HPDE6-E6E7 (cell line): Measurements from ENCODE around the gene MYO9B.
"Not testable (repeated sequence)": the region's sequence is repeated elsewhere in the genome, so short reads cannot be mapped to it uniquely, and the experiment has no call there.

Source experiments
- DNase-seq: peaks from one replicate; pipeline ENCODE4 v3.0.0; 2011; ENCODE audit warnings: missing footprints; ENCODE audit errors: extremely low spot score

Gene MYO9B

GRCh38 chr19:17114414-17114831 lies 38.8 kb downstream of the MYO9B start:
- DNase-seq, result no peak

- no peak for DNase-seq
These were observed 41.6 kb downstream of the MYO9B start for GRCh38 chr19:17116996-17117702.

- no peak for DNase-seq
These were observed 43.4 kb downstream of the MYO9B start for GRCh38 chr19:17118957-17119356.

- no peak for DNase-seq
These were observed 46.2 kb downstream of the MYO9B start for GRCh38 chr19:17121736-17122293.

- DNase-seq, result no peak
These were observed 47.5 kb downstream of the MYO9B start for GRCh38 chr19:17123041-17123440.

GRCh38 chr19:17124025-17124424 lies 48.4 kb downstream of the MYO9B start:
- DNase-seq, result no peak

- no peak for DNase-seq
These were observed 49.6 kb downstream of the MYO9B start for GRCh38 chr19:17125062-17125727.

- DNase-seq, result no peak
These were observed 50.4 kb downstream of the MYO9B start for GRCh38 chr19:17125728-17126677.

- DNase-seq, result no peak
These were observed 52.1 kb downstream of the MYO9B start for GRCh38 chr19:17127671-17128070.

- DNase-seq, result no peak
These were observed 52.8 kb downstream of the MYO9B start for GRCh38 chr19:17128403-17128802.

GRCh38 chr19:17128820-17129219 lies 53.2 kb downstream of the MYO9B start:
- DNase-seq, result no peak

- DNase-seq, result peak; percentile 31
These were observed 53.8 kb downstream of the MYO9B start for GRCh38 chr19:17129377-17129776.

GRCh38 chr19:17135001-17135853 lies 59.6 kb downstream of the MYO9B start:
- peak; percentile 61 for DNase-seq

GRCh38 chr19:17136021-17136420 lies 60.4 kb downstream of the MYO9B start:
- DNase-seq, result no peak

- no peak for DNase-seq
These were observed 61.0 kb downstream of the MYO9B start for GRCh38 chr19:17136617-17137016.

- no peak for DNase-seq
These were observed 61.8 kb downstream of the MYO9B start for GRCh38 chr19:17137417-17137816.

GRCh38 chr19:17138052-17138846 lies 62.7 kb downstream of the MYO9B start:
- not testable (repeated sequence) for DNase-seq

- no peak for DNase-seq
These were observed 63.5 kb downstream of the MYO9B start for GRCh38 chr19:17138937-17139598.

- DNase-seq, result not testable (repeated sequence)
These were observed 69.2 kb downstream of the MYO9B start for GRCh38 chr19:17144771-17145170.
